ENCODE measurements around the gene TEKT5.

Gene TEKT5

DNA sequence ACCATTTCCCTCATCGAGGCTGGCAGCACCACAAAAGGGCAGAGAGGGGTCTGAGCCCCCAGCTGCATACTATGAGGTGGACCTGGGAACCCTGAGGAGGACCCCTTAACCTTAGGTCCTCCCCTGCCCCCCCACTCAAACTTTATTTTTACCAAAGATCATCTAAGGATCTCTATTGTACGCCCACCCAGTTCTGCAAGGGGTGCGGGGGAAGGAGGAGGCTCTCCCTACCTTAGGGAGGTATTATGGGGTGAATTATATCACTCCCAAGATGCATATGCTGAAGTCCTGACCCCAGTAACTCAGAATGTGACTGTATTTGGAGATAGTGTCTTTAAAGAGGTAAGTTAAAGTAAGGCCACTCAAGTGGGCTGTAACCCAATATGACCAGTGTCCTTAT, 87.6 kb downstream of the TEKT5 start:
- no peak for DNase-seq

DNA sequence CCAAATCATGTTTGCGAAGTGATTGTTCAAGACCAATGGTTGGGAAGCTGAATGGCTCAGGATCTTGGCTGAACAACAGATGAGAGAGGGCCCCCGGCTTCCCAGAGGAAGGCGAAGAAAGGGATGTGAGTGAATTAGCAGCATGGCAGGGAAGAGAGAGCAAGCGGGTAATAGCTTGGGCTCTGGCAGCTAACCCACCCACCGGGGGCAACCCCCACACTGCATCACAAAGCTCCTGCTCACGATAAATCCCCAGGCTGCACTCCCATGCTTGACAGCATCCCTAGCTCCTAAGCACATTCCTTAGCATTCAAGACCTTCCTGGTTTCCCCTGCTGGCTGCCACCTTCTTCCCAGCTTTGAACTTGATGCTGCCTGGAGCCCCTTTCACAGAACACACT, 88.1 kb downstream of the TEKT5 start:
- no peak for DNase-seq

DNA sequence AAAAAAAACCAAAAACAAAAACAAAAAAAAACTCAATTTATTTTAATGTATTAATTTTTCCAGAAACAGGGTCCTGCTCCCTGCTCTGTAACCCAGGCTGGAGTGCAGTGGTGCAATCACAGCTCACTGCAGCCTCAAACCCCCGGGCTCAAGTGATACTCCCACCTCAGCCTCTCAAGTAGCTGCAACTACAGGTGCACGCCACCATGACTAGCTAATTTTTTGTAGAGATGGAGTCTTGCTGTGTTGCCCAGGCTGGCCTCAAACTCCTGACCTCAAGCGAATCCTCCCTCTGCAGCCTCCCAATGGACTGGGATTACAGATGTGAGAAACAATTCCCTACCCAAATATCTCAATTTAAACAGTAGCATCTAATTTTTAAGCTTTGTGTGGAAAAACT, 89.1 kb downstream of the TEKT5 start:
- DNase-seq = no peak

DNA sequence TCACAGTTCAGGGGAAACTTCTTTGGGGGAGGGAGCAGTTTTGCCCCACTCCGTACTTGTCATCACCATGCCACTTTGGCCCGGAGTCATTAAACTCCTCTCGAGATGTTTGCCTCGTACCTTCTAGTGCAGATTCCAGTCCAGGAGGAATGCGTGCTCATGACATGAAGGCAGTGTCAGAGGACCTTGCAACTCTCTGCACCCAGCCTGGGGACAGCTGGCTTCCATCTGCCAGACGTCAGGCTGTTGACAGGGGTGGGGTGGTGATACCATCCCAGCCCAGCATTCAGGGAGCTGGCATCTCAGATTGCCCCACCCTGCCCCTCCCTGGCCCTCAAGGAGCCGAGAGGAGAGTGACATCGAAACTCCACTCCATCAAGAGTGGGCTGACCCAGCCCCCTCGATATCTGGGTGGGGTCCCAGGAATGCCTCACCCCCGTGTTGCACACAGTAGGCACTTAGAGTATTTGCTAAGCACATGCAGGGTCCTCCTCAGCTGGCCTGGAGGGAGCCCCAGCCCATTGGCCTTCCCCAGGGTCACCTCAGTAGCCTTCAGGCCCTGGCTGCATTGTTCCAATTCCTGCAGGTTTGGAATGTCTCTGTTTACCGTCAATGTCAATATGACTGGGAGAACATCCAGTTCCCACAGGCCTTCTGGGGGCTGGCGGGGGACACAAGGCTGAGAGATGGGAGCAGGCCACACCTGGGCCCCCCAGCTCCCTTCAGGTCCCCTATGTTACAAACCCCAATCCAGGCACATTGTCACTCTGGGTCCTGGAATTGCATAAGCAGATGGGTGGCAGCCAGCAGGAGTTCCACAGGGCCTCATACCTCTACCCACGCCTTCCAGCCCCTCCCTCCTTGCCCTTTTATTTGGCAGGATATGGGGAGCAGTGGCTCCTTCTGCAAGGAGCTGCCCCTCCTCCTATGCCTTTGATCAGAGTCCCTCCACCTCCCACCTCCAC, 93.0 kb downstream of the TEKT5 start:
- peak; percentile 18 for DNase-seq

DNA sequence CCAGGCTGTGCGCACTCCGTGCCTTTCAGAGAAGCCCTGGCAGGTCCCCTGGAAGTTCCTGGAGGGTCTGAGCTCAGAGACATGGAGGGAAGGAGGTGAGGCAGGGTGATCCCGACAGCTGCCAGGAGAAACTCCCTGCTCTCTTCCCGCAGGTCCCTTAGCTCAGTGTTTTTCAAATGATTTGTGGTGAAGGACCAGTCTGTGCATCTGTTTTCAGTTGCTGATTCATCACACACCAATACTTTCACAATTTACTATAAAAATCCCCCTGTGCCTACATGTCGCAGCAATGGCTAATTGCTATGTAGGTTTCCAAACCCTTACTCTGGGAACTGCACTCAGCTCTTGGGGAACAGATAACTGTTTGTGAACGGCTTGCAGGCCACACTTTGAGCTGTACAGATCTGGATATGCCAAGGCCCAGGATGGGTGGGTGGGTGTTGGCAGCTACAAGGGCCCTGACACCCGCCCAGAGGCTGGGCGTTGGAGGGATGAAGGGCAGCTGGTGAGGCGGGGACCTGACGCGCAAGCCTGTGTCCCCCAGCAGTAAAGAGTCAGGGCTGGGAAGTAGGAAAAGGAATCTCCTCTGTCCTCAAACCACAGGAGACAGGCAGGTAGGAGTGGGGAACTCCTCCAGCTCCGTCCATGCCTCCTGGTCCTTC, 93.8 kb downstream of the TEKT5 start:
- no peak for DNase-seq

DNA sequence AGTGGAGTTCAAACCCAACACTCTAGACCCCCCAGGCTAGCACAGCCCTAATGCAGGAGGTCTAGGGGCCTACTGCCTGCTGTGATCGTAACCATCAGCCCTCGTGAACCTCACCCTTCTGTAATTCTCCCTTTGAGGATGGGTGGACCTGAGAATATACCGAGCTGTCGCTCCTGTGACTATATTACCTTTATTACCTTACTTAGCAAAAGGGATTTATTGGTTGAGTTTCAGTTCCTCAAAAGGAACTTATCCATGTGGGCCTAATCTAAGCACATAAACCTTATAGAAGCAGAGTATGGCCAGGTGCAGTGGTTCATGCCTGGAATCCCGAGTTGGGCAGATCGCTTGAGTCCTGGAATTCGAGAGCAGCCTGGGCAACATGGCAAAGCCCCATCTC, 95.1 kb downstream of the TEKT5 start:
- no peak for DNase-seq

DNA sequence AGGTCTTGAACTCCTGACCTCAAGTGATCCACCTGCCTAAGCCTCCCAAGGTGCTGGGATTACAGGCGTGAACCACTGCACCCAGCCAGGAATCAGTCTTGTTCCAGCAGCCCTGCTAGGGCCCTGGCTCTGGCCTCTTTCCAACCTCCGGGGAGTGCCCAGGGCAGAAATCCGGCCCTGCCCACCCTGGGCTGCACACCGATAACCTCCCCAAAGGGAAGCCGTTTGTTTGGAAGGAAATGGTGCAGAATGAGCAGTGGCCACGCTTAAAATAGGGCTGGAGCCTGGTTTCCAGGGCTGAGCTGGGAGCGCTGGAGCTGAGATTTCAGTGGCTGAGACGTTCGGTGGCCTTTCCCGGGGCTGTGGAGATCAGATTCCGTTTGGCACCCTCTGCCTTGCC, 96.6 kb downstream of the TEKT5 start:
- DNase-seq = no peak

DNA sequence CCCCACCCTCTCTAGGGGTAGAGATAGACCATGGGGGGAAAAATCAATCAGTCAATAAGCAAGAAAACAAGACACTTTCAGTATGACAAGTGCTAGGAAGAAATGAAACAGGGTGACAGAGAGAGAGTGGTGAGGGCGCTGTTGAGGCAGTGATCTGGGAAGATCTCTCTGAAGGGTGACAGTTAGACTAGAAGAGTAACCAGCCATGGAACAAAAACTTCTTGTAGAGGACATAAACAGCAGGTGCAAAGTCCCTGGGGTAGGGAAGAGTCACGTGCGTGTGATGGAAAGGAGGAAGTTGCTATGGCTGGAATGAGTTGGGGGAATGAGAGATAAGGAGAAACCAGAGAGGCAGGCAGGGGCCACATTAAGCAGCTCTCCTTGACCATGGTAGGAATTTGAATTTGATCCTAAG, 97.5 kb downstream of the TEKT5 start:
- no peak for DNase-seq

DNA sequence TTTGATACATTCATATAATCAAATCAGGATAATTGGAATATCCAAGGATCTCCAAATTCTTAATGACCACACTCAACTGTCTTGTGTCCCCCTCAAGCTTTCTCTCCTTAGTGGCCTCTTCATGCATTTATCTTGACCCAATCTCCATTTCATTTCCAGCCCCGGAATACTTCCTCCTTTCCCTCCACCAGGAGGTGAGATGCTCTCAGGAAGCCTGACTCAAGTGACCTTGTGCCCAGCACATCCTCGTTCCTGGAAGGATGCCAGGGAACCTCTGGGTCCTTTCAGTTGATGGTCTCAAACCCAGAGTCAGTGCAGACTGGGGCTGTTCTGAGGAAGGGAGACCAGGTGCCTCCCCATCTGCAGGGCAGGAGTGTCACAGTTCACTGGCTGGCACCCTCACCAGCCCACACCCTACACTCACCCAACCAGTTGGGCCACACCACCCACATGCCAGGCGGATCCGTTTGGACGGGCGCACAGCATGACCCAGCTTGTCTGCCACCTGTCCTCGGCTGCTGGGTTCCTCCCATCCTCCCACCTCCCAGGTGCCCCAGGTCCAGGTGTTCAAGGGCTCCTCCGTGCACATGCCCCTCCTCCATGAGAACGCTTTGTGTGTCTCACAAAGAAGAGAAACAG, 100.3 kb downstream of the TEKT5 start:
- peak; percentile 87 for DNase-seq

DNA sequence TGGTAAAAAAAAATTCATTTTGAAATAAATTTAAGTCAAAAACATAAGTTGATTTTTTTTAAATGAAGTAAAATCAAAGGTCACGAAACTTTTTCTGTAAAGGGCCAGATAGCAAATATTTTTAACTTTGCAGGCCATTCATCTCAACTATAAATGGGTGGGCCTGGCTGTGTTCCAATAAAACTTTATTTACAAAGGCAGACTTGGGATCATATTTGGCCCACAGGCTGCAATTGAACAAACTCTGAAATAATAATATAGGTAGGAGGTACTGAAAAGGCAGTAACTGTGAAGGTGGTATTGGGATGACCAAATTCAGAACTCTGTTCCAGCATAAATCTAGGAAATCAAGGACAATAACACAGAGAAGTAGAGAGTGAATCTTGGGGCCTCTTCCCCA, 102.1 kb downstream of the TEKT5 start:
- no peak for DNase-seq

DNA sequence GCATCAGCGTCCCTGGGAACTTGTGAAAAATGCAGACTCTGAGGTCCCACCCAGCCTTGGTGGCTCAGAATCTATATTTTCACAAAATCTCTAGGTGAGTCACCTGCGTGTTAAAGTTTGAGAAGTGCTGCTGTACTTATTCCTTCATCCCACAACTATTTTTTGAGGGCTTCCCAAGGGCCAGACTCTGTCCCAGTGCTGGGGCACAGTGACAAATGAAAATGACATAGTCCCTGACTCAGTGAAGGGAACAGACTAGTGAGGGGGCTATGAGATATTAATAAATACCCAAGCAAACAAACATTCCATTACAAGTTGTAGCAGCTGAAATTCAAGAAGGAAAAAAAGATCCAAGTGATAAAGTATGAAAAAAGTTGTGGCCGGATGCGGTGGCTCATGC, 104.4 kb downstream of the TEKT5 start:
- no peak for DNase-seq

DNA sequence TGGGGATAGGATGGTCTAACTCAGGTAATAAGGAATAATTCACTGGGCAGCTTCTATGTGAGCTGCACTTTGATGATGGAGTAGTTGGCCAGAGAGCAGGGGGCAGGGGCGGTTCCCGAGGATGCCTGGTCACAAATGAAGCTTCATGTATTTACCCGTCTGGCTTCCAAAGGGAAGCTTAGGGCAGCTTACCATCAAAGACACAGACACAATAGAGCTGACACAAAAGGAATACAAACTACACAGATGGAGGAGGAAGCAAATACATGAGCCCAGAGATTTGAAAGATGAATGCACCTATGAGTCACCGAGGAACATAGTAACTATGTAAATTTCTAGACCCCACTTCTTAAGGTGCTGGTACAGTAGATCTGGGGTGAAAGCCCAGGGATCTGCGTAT, 105.6 kb downstream of the TEKT5 start:
- no peak for DNase-seq

DNA sequence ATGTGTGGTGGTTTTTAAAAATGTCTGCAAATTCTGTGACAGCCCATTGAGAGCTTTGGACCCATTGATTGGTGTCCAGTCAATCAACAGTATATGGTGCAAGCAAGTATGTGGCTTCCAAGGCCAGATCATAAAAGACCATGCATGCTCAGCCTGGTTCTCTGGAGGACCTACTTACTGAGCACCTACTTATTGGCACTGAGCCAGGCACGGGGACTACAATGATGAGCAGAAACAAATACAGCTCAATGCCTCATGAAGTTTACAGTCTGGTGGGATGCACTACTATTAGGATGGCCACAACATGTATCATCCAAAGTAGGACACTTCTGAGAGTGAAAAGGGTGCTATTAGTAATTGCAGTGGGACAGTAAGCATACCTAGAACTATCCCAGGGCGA, 107.1 kb downstream of the TEKT5 start:
- no peak for DNase-seq

DNA sequence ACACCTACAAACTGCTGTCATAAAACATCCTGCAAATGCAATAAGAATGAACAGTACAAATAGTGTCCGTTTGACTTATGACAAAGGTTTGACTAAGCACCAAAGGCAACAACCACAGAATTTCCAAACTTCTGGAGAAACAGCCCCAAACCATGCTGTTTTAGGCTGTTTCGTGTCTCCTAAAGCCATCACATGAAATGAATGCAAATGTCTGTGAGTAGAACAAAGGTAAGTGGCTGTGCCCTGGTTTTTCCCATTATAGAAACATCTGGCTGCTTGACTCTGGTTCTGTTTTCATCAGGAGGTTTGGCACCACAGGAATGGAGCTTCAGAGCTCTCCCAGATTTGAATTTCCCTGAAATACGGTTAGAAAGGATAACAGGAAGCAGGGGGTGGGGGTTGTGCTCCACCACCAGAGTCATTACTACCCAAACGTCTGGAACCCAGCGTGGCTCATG, 109.7 kb downstream of the TEKT5 start:
- no peak for DNase-seq

DNA sequence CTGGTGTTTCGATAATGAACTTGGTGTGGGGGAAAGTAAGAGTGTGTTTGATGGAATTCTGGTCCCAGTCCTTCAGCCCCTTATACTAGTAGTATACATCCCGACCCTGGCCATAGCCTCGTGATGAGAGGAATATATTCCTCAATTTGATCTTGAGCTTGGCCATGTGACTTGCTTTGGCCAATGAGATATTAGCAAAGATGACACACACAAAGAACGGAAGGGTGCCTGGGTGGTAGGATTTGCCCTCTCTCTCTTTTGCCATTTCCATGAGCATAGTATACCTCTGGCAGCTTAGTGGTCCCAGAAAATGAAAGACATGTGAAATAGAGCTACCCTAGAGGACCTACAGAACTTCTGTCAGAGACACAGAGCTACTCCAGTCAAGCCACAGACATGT, 111.5 kb downstream of the TEKT5 start:
- DNase-seq = no peak

DNA sequence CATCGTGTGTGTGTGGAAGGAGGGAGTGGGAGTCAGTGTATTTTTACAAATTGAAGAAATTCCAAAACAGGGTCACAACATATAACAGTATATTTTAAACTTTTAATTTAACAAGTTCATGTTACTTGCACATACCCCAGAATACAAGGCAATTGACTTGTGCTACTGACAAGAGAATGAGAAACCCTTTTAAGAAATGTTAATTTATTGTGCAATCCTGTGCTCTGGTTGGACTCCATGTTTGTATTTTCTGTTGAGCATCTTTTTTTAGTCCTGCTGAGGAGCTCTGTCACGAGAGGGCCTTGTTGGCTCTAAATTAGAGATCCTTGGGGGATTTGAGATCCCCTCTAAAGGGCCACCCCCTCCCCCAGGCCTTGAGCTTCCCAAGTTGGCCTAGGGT, 113.2 kb downstream of the TEKT5 start:
- DNase-seq = no peak

DNA sequence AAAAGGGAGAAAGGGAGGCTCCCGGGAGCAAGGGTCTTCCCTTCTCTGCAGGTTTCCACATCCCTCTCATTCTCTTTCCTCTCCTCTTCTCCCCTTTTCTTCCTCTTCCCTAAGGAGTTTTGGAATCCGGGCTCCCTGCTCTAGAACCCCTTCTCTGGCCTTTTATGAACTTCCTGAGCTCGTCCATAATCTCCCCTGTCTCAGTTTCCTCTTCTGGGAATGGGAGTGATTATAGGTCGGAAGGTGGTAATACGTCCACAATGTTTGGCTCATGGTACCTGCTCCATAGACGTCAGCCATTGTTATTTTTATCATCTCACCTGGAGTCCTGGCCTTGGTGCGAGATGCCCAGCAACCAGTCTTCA, 113.9 kb downstream of the TEKT5 start:
- no peak for DNase-seq

DNA sequence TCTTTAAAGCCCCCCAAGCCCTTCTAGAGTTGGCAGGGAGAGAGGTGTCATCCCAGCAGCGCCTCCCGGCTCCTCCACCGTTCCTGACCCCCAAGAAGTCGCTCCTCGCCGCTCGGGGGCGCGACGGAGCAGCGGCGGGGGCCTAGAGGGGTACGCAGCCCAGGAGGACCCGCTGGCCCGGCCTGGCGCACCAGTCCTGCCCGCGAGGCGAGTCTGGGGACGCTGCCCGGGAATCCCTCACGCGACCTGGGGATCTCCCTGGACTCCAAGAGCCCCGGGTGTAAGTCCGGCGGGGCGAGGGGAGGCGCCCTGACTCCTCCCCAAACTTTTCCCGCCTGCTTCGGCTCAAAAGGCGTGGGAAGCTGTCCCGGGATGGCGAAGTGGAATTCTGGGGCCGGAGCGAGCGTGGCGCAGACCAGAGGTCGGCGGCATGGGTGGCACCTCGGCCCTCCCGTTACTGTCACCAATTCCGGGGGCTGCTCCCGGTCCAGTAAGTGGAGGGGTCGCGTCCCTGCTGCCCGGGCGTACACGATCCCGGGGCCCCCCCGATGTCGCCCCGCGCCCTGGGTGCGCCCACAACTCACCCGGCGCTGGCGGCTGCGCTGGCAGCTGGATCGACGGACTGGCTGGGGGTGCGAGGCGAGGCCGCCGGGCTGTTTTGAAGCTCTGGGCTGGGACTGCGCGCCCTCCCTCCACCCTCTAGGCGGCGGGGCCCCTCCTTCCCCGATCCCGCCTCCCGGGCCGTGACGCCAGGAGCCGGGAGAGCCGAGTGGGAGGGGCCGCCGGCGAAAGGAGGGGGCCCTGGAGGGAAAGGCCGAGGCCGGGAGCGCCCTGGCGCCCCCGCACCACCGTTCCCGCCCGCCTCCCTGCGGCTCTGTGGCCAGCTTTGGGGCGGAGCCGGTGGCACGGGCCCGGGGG, 114.5 kb downstream of the TEKT5 start, which contains the start of gene EMP2:
TSS of gene EMP2 (minus strand) at position 634 of the 918 bp plus-strand sequence. CDS start 32,981 bp downstream, outside the sequence.
- peak; percentile 70 for DNase-seq

DNA sequence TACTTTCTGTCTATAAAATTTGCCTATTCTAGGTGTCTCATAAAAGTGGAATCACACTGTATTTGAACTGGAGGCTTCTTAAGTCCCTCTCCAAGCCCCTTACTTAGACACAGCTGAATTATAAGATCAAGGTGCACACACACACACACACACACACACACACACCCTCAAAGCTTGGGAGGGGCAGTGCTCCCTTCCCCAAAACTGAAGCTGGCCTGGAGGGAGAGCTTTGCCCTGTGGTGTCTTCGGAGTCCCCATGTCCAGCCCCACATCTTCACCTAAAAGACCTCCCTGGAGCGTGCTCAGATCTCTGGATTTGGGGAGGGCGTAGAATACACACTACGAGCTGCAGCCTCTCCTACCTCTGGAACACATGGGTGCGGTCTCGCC, 115.2 kb downstream of the TEKT5 start:
- no peak for DNase-seq

DNA sequence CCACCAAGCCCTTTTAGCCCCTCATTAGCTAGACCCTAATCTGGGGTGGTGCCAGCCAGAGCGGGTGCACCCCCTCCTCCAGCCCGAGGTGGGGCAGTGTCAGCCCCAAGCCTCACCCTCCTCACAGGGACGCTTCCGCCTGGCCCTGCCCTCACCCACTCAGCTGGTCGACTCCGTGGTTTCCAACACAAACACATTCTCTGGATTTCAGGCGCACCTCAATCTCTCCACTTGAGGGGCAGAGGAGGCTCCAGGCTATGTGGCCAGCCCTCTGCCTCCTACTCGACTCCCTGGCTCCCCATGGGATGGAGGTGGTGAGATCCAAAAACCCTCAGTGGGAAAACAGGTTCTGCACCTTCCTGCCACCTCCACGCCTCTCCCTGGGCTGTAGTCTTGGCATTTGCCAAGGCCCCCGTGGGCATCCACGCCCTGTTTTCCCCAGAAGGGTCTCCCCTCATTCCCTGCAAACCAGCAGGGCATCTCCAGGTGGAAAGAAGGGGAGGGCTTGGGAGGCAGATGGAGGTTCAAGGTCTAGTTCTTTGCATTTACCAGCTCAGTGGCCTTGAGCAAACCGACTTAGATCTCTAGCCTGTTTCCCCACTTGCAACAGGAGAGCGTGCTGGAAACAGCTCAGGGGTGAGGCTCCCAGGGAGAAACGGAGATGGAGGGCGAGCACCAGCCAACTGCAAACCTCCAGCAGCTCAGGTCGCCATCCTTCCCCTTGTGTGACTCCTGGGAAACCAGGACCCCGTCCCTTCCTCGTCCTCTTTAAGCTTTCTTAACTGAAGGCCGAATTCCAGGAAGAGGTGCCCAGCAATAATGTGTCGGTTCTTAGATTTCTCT, 116.0 kb downstream of the TEKT5 start:
- no peak for DNase-seq

All from NCI-H2171 (cell line).